ENCODE data around the gene PTPRR.

The PTPRR gene

GRCh38 chr12:70661466-70662161 is 258.9 kb downstream of the PTPRR start:
- H3K4me3 ChIP-seq (ENCODE audit: control insufficient read depth, low read depth, low read length), result no peak overlapping the region
- no peak for TF ChIP-seq CTCF (IDR thresholded peaks at IDR 0.05; ENCODE audit: control insufficient read depth, insufficient read depth, low read depth, low read length, missing control alignments)
- DNase-seq (ENCODE audit: low read depth), result peak; percentile 63

GRCh38 chr12:70660620-70661219 is 259.8 kb downstream of the PTPRR start:
- peak; percentile 39 for DNase-seq (ENCODE audit: low read depth)
- no peak overlapping the region for H3K4me3 ChIP-seq (ENCODE audit: control insufficient read depth, low read depth, low read length)
- TF ChIP-seq CTCF (IDR thresholded peaks at IDR 0.05; ENCODE audit: control insufficient read depth, insufficient read depth, low read depth, low read length, missing control alignments), result no peak

- no peak overlapping the region for H3K4me3 ChIP-seq (ENCODE audit: control insufficient read depth, low read depth, low read length)
- DNase-seq (ENCODE audit: low read depth), result no peak
- TF ChIP-seq CTCF (IDR thresholded peaks at IDR 0.05; ENCODE audit: control insufficient read depth, insufficient read depth, low read depth, low read length, missing control alignments), result no peak
Observed at GRCh38 chr12:70660002-70660604, 260.4 kb downstream of the PTPRR start.

GRCh38 chr12:70659077-70659606 is 261.4 kb downstream of the PTPRR start:
- H3K4me3 ChIP-seq (ENCODE audit: control insufficient read depth, low read depth, low read length), result no peak overlapping the region
- no peak for DNase-seq (ENCODE audit: low read depth)
- no peak for TF ChIP-seq CTCF (IDR thresholded peaks at IDR 0.05; ENCODE audit: control insufficient read depth, insufficient read depth, low read depth, low read length, missing control alignments)

- H3K4me3 ChIP-seq (ENCODE audit: control insufficient read depth, low read depth, low read length), result no peak overlapping the region
- no peak for DNase-seq (ENCODE audit: low read depth)
- no peak for TF ChIP-seq CTCF (IDR thresholded peaks at IDR 0.05; ENCODE audit: control insufficient read depth, insufficient read depth, low read depth, low read length, missing control alignments)
Observed at GRCh38 chr12:70657616-70658286, 262.8 kb downstream of the PTPRR start.

- no peak for DNase-seq (ENCODE audit: low read depth)
- no peak for TF ChIP-seq CTCF (IDR thresholded peaks at IDR 0.05; ENCODE audit: control insufficient read depth, insufficient read depth, low read depth, low read length, missing control alignments)
- no peak overlapping the region for H3K4me3 ChIP-seq (ENCODE audit: control insufficient read depth, low read depth, low read length)
Observed at GRCh38 chr12:70652451-70652850, 268.1 kb downstream of the PTPRR start.

All from AG09309 (cell line).